HepG2 (cell line): ENCODE data around the gene ZNF275.

ENCODE experiments used
- CHD2 ChIP-seq: IDR thresholded peaks from 2 replicates; pipeline ENCODE4 v1.6.1; 2011; ENCODE audit warnings: low read depth, low read length, improper control_type of control experiment
- EZH2 ChIP-seq: conservative IDR thresholded peaks from 2 replicates; pipeline ENCODE4 v1.6.1; 2012; ENCODE audit warnings: mild to moderate bottlenecking, low read depth, low read length, moderate library complexity
- MIER2 ChIP-seq: IDR thresholded peaks from 2 replicates; pipeline ENCODE4 v1.6.1; 2016; ENCODE audit warnings: missing biosample characterization, missing genetic modification reagents
- NR1H2 ChIP-seq: sonication (generic); formaldehyde crosslinking; IDR thresholded peaks from 2 replicates; pipeline ENCODE4 v1.8.1; 2022; ENCODE audit warnings: low read depth, missing genetic modification reagents, borderline replicate concordance
- ZBTB21 ChIP-seq: sonication (generic); formaldehyde crosslinking; IDR thresholded peaks from 2 replicates; pipeline ENCODE4 v1.4.0; 2020; ENCODE audit warnings: missing genetic modification reagents
- ZNF354B ChIP-seq: sonication (generic); formaldehyde crosslinking; IDR thresholded peaks from 2 replicates; pipeline ENCODE4 v1.8.0; 2022; ENCODE audit warnings: mild to moderate bottlenecking, missing genetic modification reagents
- TF ChIP-seq, protein P1 (sequence below): sonication (generic); formaldehyde crosslinking; IDR thresholded peaks from 2 replicates; pipeline ENCODE4 v1.5.0; 2020; ENCODE audit warnings: mild to moderate bottlenecking, missing genetic modification reagents, moderate library complexity
- TF ChIP-seq, protein P2 (sequence below): sonication (generic); formaldehyde crosslinking; IDR thresholded peaks from 2 replicates; pipeline ENCODE4 v1.8.0; 2022; ENCODE audit warnings: mild to moderate bottlenecking, missing genetic modification reagents, borderline replicate concordance
- TF ChIP-seq, protein P3 (sequence below): fragments of 450-650 bp; IDR thresholded peaks from 2 replicates; pipeline ENCODE4 v1.6.1; 2017
- TF ChIP-seq, protein P4 (sequence below): sonication (generic); formaldehyde crosslinking; IDR thresholded peaks from 2 replicates; pipeline ENCODE4 v1.8.0; 2022; ENCODE audit warnings: mild to moderate bottlenecking, missing genetic modification reagents; ENCODE audit not compliant: insufficient replicate concordance
- TF ChIP-seq, protein P5 (sequence below): sonication (generic); formaldehyde crosslinking; IDR thresholded peaks from 2 replicates; pipeline ENCODE4 v1.8.0; 2022; ENCODE audit warnings: mild to moderate bottlenecking, missing genetic modification reagents
- TF ChIP-seq, protein P6 (sequence below): sonication (generic); formaldehyde crosslinking; IDR thresholded peaks from 2 replicates; pipeline ENCODE4 v1.8.0; 2022; ENCODE audit warnings: missing genetic modification reagents, low read depth, mild to moderate bottlenecking, borderline replicate concordance

DNA sequence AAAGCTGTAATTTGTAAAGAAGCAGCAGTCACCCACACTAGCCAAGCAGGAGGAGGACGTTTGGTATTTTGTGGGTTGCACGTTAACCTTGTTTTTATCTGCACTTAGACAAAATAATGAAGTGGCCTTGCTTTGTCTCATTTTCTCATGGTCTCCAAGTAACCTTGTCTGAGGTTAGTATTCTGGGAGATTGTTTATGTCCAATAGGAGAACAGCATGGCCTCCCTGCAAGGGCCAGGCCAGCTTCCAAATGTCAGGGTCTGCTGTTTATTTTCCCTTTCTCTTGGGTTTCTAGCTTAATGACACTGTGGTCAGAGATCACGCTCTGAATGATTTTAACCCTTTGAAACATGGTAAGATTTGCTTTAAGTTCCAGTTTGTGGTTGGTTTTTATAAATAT, 37.3 kb downstream of the ZNF275 start:
- TF ChIP-seq, protein P1, sequence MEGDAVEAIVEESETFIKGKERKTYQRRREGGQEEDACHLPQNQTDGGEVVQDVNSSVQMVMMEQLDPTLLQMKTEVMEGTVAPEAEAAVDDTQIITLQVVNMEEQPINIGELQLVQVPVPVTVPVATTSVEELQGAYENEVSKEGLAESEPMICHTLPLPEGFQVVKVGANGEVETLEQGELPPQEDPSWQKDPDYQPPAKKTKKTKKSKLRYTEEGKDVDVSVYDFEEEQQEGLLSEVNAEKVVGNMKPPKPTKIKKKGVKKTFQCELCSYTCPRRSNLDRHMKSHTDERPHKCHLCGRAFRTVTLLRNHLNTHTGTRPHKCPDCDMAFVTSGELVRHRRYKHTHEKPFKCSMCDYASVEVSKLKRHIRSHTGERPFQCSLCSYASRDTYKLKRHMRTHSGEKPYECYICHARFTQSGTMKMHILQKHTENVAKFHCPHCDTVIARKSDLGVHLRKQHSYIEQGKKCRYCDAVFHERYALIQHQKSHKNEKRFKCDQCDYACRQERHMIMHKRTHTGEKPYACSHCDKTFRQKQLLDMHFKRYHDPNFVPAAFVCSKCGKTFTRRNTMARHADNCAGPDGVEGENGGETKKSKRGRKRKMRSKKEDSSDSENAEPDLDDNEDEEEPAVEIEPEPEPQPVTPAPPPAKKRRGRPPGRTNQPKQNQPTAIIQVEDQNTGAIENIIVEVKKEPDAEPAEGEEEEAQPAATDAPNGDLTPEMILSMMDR (CRISPR knock-in tag): no peak
- no peak for TF ChIP-seq CHD2
- no peak for TF ChIP-seq NR1H2 (CRISPR knock-in tag)
- TF ChIP-seq, protein P2, sequence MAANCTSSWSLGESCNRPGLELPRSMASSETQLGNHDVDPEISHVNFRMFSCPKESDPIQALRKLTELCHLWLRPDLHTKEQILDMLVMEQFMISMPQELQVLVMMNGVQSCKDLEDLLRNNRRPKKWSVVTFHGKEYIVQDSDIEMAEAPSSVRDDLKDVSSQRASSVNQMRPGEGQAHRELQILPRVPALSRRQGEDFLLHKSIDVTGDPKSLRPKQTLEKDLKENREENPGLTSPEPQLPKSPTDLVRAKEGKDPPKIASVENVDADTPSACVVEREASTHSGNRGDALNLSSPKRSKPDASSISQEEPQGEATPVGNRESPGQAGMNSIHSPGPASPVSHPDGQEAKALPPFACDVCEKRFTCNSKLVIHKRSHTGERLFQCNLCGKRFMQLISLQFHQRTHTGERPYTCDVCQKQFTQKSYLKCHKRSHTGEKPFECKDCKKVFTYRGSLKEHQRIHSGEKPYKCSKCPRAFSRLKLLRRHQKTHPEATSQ (CRISPR knock-in tag): no peak
- TF ChIP-seq ZNF354B (CRISPR knock-in tag): no peak
- TF ChIP-seq, protein P3, sequence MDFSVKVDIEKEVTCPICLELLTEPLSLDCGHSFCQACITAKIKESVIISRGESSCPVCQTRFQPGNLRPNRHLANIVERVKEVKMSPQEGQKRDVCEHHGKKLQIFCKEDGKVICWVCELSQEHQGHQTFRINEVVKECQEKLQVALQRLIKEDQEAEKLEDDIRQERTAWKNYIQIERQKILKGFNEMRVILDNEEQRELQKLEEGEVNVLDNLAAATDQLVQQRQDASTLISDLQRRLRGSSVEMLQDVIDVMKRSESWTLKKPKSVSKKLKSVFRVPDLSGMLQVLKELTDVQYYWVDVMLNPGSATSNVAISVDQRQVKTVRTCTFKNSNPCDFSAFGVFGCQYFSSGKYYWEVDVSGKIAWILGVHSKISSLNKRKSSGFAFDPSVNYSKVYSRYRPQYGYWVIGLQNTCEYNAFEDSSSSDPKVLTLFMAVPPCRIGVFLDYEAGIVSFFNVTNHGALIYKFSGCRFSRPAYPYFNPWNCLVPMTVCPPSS: no peak
- TF ChIP-seq, protein P4, sequence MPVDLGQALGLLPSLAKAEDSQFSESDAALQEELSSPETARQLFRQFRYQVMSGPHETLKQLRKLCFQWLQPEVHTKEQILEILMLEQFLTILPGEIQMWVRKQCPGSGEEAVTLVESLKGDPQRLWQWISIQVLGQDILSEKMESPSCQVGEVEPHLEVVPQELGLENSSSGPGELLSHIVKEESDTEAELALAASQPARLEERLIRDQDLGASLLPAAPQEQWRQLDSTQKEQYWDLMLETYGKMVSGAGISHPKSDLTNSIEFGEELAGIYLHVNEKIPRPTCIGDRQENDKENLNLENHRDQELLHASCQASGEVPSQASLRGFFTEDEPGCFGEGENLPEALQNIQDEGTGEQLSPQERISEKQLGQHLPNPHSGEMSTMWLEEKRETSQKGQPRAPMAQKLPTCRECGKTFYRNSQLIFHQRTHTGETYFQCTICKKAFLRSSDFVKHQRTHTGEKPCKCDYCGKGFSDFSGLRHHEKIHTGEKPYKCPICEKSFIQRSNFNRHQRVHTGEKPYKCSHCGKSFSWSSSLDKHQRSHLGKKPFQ (CRISPR knock-in tag): no peak
- no peak for TF ChIP-seq ZBTB21
- TF ChIP-seq, protein P5, sequence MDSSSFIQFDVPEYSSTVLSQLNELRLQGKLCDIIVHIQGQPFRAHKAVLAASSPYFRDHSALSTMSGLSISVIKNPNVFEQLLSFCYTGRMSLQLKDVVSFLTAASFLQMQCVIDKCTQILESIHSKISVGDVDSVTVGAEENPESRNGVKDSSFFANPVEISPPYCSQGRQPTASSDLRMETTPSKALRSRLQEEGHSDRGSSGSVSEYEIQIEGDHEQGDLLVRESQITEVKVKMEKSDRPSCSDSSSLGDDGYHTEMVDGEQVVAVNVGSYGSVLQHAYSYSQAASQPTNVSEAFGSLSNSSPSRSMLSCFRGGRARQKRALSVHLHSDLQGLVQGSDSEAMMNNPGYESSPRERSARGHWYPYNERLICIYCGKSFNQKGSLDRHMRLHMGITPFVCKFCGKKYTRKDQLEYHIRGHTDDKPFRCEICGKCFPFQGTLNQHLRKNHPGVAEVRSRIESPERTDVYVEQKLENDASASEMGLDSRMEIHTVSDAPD: no peak
- TF ChIP-seq MIER2: no peak
- no peak for TF ChIP-seq EZH2
- TF ChIP-seq, protein P6, sequence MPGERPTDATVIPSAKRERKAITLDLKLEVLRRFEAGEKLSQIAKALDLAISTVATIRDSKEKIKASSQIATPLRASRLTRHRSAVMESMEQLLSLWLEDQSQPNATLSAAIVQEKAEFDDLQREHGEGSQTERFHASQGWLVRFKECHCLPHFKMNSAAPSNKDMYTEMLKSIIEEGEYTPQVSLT (CRISPR knock-in tag): no peak
